Erythroblast (primary cell): Measurements from ENCODE around the gene SCAMP3.

Experiments
- GATA1 ChIP-seq: IDR thresholded peaks from 2 replicates; pipeline ENCODE4 v1.6.1; 2011; ENCODE audit warnings: low read depth, mild to moderate bottlenecking, control low read depth, low read length, moderate library complexity
- POLR2A ChIP-seq: IDR thresholded peaks from 2 replicates; pipeline ENCODE4 v1.6.1; 2011; ENCODE audit warnings: mild to moderate bottlenecking, low read length

DNA sequence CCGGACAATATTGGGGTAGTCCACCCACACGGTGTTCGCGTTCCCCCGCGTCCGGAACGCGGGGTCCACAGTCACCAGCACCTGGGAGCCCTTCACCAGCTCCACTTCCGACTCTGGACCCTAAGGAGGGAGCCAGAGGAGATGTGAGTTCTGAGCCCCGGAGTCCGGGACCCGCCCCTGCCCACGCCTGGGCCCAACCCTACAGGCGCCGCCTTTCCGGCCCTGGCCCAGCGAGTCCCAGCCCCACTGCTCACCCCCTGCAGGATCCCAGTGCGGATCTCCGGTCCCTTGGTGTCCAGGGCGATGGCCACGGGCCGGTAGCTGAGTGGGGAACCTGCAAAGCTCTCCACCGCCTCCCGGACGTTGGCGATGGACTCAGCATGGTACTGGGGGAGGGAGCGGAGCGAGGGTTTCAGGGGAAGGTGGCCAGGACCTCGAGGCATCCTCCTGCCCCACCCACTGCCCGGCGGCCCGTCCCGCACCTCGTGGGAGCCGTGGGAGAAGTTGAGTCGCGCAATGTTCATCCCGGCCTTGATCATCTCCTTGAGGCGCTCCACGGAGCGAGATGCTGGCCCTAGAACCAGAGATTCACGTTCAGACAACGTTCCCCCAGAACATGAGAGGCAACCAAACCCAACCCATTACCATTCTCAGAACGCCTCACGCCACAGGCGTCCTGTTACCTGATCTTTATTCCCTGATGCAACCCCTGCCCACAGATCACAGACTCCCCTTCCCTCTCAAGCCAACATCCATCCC is 33.2 kb upstream of the SCAMP3 start:
- no peak for TF ChIP-seq POLR2A
- no peak for TF ChIP-seq GATA1
